ENCODE data around the gene SNAPIN. TPM values are rescaled to one million over a fixed set of nuclear protein-coding genes. Genes with fewer than 3 reads are reported as not detected.

SNAPIN gene
- total and polyA plus RNA-seq, 3 donors from 2014 or later: 48.9 to 61.7 (median 57.4) TPM

GRCh38 chr1:153682730-153683129 lies 24.2 kb downstream of the SNAPIN start:
- no peak overlapping the region for H3K4me3 ChIP-seq
- H3K27me3 ChIP-seq: no peaks in the 10 kb centered on the region
- no peak for TF ChIP-seq CTCF (IDR thresholded peaks at IDR 0.05)
- no peak for TF ChIP-seq POLR2A (IDR thresholded peaks at IDR 0.05)
- H3K36me3 ChIP-seq (ENCODE audit: low read depth, missing control alignments): no peaks in the 10 kb centered on the region
- WGBS, 2 donors: 91 to 94% methylated on average over 7 of the region's 7 CpGs
- H3K27ac ChIP-seq: no peak overlapping the region
- DNase-seq: no peak
- intact Hi-C loops (cut with DNase I; ENCODE audit: low total_unique reads): loop anchor here (5.0 kb wide), 1 partner anchor 65 kb away; no protein-coding TSS in a partner anchor
- H3K9me3 ChIP-seq: no peaks in the 10 kb centered on the region
- H3K4me1 ChIP-seq: peaks cover 15% of the 10 kb centered on the region

GRCh38 chr1:153683854-153684253 lies 25.4 kb downstream of the SNAPIN start:
- TF ChIP-seq CTCF (IDR thresholded peaks at IDR 0.05) (no peak), POLR2A (IDR thresholded peaks at IDR 0.05) (no peak)
- WGBS, 2 donors: 91 to 93% methylated on average over 5 of the region's 5 CpGs
- Histone ChIP-seq H3K4me1 (peaks cover 5% of the 10 kb centered on the region), H3K4me3 (no peak overlapping the region), H3K36me3 (ENCODE audit: low read depth, missing control alignments) (no peaks in the 10 kb centered on the region), H3K27ac (no peak overlapping the region), H3K27me3 (no peaks in the 10 kb centered on the region), H3K9me3 (no peaks in the 10 kb centered on the region)
- intact Hi-C loops (cut with DNase I; ENCODE audit: low total_unique reads): loop anchor here (5.0 kb wide), 1 partner anchor 63 kb away; no protein-coding TSS in a partner anchor
- DNase-seq: no peak

GRCh38 chr1:153684892-153685291 lies 26.4 kb downstream of the SNAPIN start:
- H3K27me3 ChIP-seq: no peaks in the 10 kb centered on the region
- intact Hi-C loops (cut with DNase I; ENCODE audit: low total_unique reads): loop anchor here (5.0 kb wide), 1 partner anchor 62 kb away; no protein-coding TSS in a partner anchor
- WGBS, 2 donors: 61 to 74% methylated on average over 12 of the region's 12 CpGs
- H3K36me3 ChIP-seq (ENCODE audit: low read depth, missing control alignments): no peaks in the 10 kb centered on the region
- no peak overlapping the region for H3K27ac ChIP-seq
- no peak overlapping the region for H3K4me3 ChIP-seq
- TF ChIP-seq CTCF (IDR thresholded peaks at IDR 0.05) (no peak), POLR2A (IDR thresholded peaks at IDR 0.05) (no peak)
- DNase-seq: no peak
- no peaks in the 10 kb centered on the region for H3K9me3 ChIP-seq
- H3K4me1 ChIP-seq: peaks cover under 1% of the 10 kb centered on the region

- no peak for DNase-seq
- no peak overlapping the region for H3K27ac ChIP-seq
- 87 to 88% methylated on average over 11 of the region's 11 CpGs for WGBS, 2 donors
- no peak overlapping the region for H3K4me3 ChIP-seq
- H3K9me3 ChIP-seq: no peaks in the 10 kb centered on the region
- intact Hi-C loops (cut with DNase I; ENCODE audit: low total_unique reads): no loop called here
- H3K4me1 ChIP-seq: no peaks in the 10 kb centered on the region
- no peak for TF ChIP-seq CTCF (IDR thresholded peaks at IDR 0.05)
- TF ChIP-seq POLR2A (IDR thresholded peaks at IDR 0.05): no peak
- no peaks in the 10 kb centered on the region for H3K36me3 ChIP-seq (ENCODE audit: low read depth, missing control alignments)
- no peaks in the 10 kb centered on the region for H3K27me3 ChIP-seq
These were observed 27.2 kb downstream of the SNAPIN start for GRCh38 chr1:153685544-153686340.
